Activated CD4-positive, alpha-beta T cell treated with anti-CD3 and anti-CD28 coated beads, Interleukin-10, Interleukin-2, amounts not matched to agents 100 ng/mL and 50 ng/mL, durations not matched to agents 16 hours and 8 hours (primary cell): ENCODE results near the gene IER5L.
A peak's percentile ranks its signal among the peaks of the same experiment; 100 is the strongest.

Source experiments
- DNase-seq: peaks from one replicate; pipeline ENCODE4 v3.0.0-alpha.2; 2020

IER5L gene

GRCh38 chr9:129177791-129178567 lies at the start of gene IER5L:
IER5L (minus strand) TSS chr9:129178261; CDS start chr9:129178052, 209 bp downstream.
- DNase-seq: peak; percentile 96

- no peak for DNase-seq
Observed at GRCh38 chr9:129227843-129228189, 49.8 kb upstream of the IER5L start.

- DNase-seq: peak; percentile 47
Observed at GRCh38 chr9:129225815-129226214, 47.8 kb upstream of the IER5L start.

GRCh38 chr9:129225490-129225778 lies 47.4 kb upstream of the IER5L start:
- no peak for DNase-seq

- DNase-seq: peak; percentile 65
Observed at GRCh38 chr9:129224618-129225489, 46.8 kb upstream of the IER5L start.

GRCh38 chr9:129223551-129224208 lies 45.6 kb upstream of the IER5L start:
- no peak for DNase-seq

- no peak for DNase-seq
Observed at GRCh38 chr9:129222819-129223218, 44.8 kb upstream of the IER5L start.

GRCh38 chr9:129221979-129222635 lies 44.0 kb upstream of the IER5L start:
- no peak for DNase-seq

GRCh38 chr9:129221233-129221632 lies 43.2 kb upstream of the IER5L start:
- DNase-seq: no peak

GRCh38 chr9:129220771-129221170 lies 42.7 kb upstream of the IER5L start:
- DNase-seq: no peak

- DNase-seq: no peak
Observed at GRCh38 chr9:129218918-129219317, 40.9 kb upstream of the IER5L start.

GRCh38 chr9:129218272-129218625 lies 40.2 kb upstream of the IER5L start:
- no peak for DNase-seq

GRCh38 chr9:129213551-129213950 lies 35.5 kb upstream of the IER5L start:
- no peak for DNase-seq

GRCh38 chr9:129211686-129212085 lies 33.6 kb upstream of the IER5L start:
- DNase-seq: no peak

- no peak for DNase-seq
Observed at GRCh38 chr9:129210125-129210524, 32.1 kb upstream of the IER5L start.

GRCh38 chr9:129209580-129209979 lies 31.5 kb upstream of the IER5L start:
- DNase-seq: no peak

- DNase-seq: no peak
Observed at GRCh38 chr9:129209109-129209508, 31.0 kb upstream of the IER5L start.

- DNase-seq: no peak
Observed at GRCh38 chr9:129208207-129209032, 30.4 kb upstream of the IER5L start.

- no peak for DNase-seq
Observed at GRCh38 chr9:129206905-129207304, 28.8 kb upstream of the IER5L start.

- DNase-seq: no peak
Observed at GRCh38 chr9:129206401-129206800, 28.3 kb upstream of the IER5L start.

- DNase-seq: no peak
Observed at GRCh38 chr9:129204840-129205239, 26.8 kb upstream of the IER5L start.

GRCh38 chr9:129203556-129203909 lies 25.5 kb upstream of the IER5L start:
- no peak for DNase-seq
